Endothelial cell of umbilical vein (primary cell): ENCODE data around the gene SDR39U1. TPM values are rescaled to one million over a fixed set of nuclear protein-coding genes. Genes with fewer than 3 reads are reported as not detected.

Experiments used
- BruUV-seq: library from RNA; stranded (reverse); fragments of 400-500 nt; replicated peaks from 2 replicates; lab custom pipeline; 2021; lab: Mats Ljungman, UMichigan
- CTCF ChIA-PET: fragments of 300-600, 350-600 bp; sonication (Branson Sonifier 250); formaldehyde crosslinking; loops from one replicate; lab custom pipeline; 2021; ENCODE audit warnings: antibody characterized with exemption, inconsistent platforms; lab: Charles Lee
- POLR2A ChIA-PET: fragments of 300-600, 350-600 bp; sonication (Branson Sonifier 250); formaldehyde crosslinking; loops from one replicate; lab custom pipeline; 2021; ENCODE audit warnings: antibody characterized with exemption, inconsistent platforms; lab: Charles Lee
- DNase-seq: peaks from one replicate; pipeline ENCODE4 v3.0.0-alpha.2; 2011; ENCODE audit warnings: low read depth, low spot score
- FAIRE-seq: peaks from 2 replicates; lab custom pipeline; 2011; peaks lifted over from hg19 to GRCh38; lab: Jason Lieb, UNC
- H2AFZ ChIP-seq: 2 replicates; pipeline ENCODE4 v1.6.0; 2012; ENCODE audit warnings: low read depth, low read length, control low read depth, inconsistent platforms
- H3K27ac ChIP-seq: 2 replicates; pipeline ENCODE4 v1.5.1; 2011; ENCODE audit warnings: low read depth, mild to moderate bottlenecking, control low read depth, low read length, moderate library complexity; ENCODE audit not compliant: insufficient read depth
- H3K27me3 ChIP-seq, 2 experiments: 2 replicates each; pipeline versions ENCODE4 v1.6.0 to v1.6.1; 2011; ENCODE audit warnings: low read length in 2 of 2, mixed read lengths in 1 of 2; ENCODE audit not compliant: control insufficient read depth in 2 of 2, insufficient read depth in 2 of 2
- H3K36me3 ChIP-seq, 2 experiments: 2 replicates in 1 of 2; 3 replicates in 1 of 2; pipeline ENCODE4 v1.5.1; 2011; ENCODE audit warnings: low read length in 2 of 2, mild to moderate bottlenecking in 1 of 2, moderate library complexity in 1 of 2; ENCODE audit not compliant: control insufficient read depth in 2 of 2, insufficient read depth in 2 of 2; ENCODE audit errors: extremely low read depth in 1 of 2
- H3K4me1 ChIP-seq: 3 replicates; pipeline ENCODE4 v1.5.1; 2011; ENCODE audit warnings: mild to moderate bottlenecking, low read length; ENCODE audit not compliant: control insufficient read depth, insufficient read depth; ENCODE audit errors: extremely low read depth
- H3K4me2 ChIP-seq: 2 replicates; pipeline ENCODE4 v1.6.1; 2011; ENCODE audit warnings: low read length, control low read depth, mixed read lengths; ENCODE audit not compliant: insufficient read depth
- H3K4me3 ChIP-seq, 3 experiments: fragments of 200-600 bp in 1 of 3; sonication (generic), shearing (Covaris generic) in 1 of 3; replicated peaks in 1 of 3; 2 replicates each; pipeline ENCODE4 v1.5.1; 2011 to 2016; ENCODE audit warnings: control low read depth in 3 of 3, low read length in 3 of 3, mild to moderate bottlenecking in 2 of 3, inconsistent platforms in 1 of 3, low read depth in 1 of 3, moderate library complexity in 1 of 3; ENCODE audit not compliant: insufficient read depth in 1 of 3
- H3K79me2 ChIP-seq: 2 replicates; pipeline ENCODE4 v1.6.0; 2012; ENCODE audit warnings: low read length, inconsistent platforms; ENCODE audit not compliant: control insufficient read depth, insufficient read depth
- H3K9ac ChIP-seq: replicated peaks from 2 replicates; pipeline ENCODE3; 2011; ENCODE audit warnings: low read length, control low read depth; ENCODE audit not compliant: insufficient read depth; ENCODE audit errors: extremely low read depth
- H3K9me1 ChIP-seq: replicated peaks from 3 replicates; pipeline ENCODE4 v1.6.0; 2011; ENCODE audit warnings: mild to moderate bottlenecking, low read length; ENCODE audit not compliant: control insufficient read depth, insufficient read depth; ENCODE audit errors: extremely low read depth
- H3K9me3 ChIP-seq: replicated peaks from 2 replicates; pipeline ENCODE4 v1.5.1; 2012; ENCODE audit warnings: low read length, inconsistent platforms; ENCODE audit not compliant: control insufficient read depth, insufficient read depth
- H4K20me1 ChIP-seq: replicated peaks from 2 replicates; pipeline ENCODE3; 2011; ENCODE audit warnings: mild to moderate bottlenecking, low read length; ENCODE audit not compliant: control insufficient read depth, insufficient read depth; ENCODE audit errors: extremely low read depth
- CTCF ChIP-seq, 2 donors: IDR thresholded peaks; 1 replicate in 1 of 2; 2 replicates in 1 of 2; pipeline ENCODE4 v1.5.1; 2011; ENCODE audit warnings: low read length in 2 of 2, mild to moderate bottlenecking in 2 of 2, moderate library complexity in 2 of 2, control low read depth in 1 of 2, inconsistent platforms in 1 of 2, low read depth in 1 of 2; ENCODE audit not compliant: insufficient read depth in 1 of 2; ENCODE audit errors: extremely low read depth in 1 of 2
- EZH2 ChIP-seq: IDR thresholded peaks from 2 replicates; pipeline ENCODE4 v1.6.1; 2012; ENCODE audit warnings: borderline replicate concordance, low read depth, mild to moderate bottlenecking, moderate library complexity, low read length, inconsistent platforms; ENCODE audit not compliant: severe bottlenecking
- FOS ChIP-seq: IDR thresholded peaks from 2 replicates; pipeline ENCODE4 v1.6.1; 2011; ENCODE audit warnings: mild to moderate bottlenecking, low read length, moderate library complexity, borderline replicate concordance; ENCODE audit not compliant: insufficient read depth
- GATA2 ChIP-seq: IDR thresholded peaks from 2 replicates; pipeline ENCODE4 v1.7.0; 2011; ENCODE audit warnings: low read depth, mild to moderate bottlenecking, moderate library complexity, mixed read lengths, low read length; ENCODE audit not compliant: insufficient read length, insufficient read depth
- JUN ChIP-seq: IDR thresholded peaks from 2 replicates; pipeline ENCODE4 v1.6.1; 2011; ENCODE audit warnings: borderline replicate concordance, low read depth; ENCODE audit not compliant: insufficient read length, insufficient read depth
- MAX ChIP-seq: IDR thresholded peaks from 2 replicates; pipeline ENCODE4 v1.6.1; 2011; ENCODE audit not compliant: insufficient read depth, insufficient read length
- MYC ChIP-seq: IDR thresholded peaks from one replicate; pipeline ENCODE4 v1.6.1; 2011; ENCODE audit warnings: mild to moderate bottlenecking, low read depth, low read length
- POLR2A ChIP-seq: IDR thresholded peaks from 2 replicates; pipeline ENCODE4 v1.6.1; 2012; ENCODE audit warnings: low read depth, mild to moderate bottlenecking, control low read depth, low read length
- POLR2AphosphoS5 ChIP-seq: IDR thresholded peaks from 2 replicates; pipeline ENCODE4 v1.6.1; 2012; ENCODE audit warnings: low read depth, mild to moderate bottlenecking, control low read depth, low read length, moderate library complexity; ENCODE audit not compliant: insufficient read depth
- dilution Hi-C: fragments of 300-500 bp; cut with MboI; formaldehyde crosslinking; loops from one replicate; pipeline ENCODE4 v1.15.0; 2019; ENCODE audit warnings: low sequenced_read_pairs; ENCODE audit not compliant: extremely low pct_ligation_motif_present
- intact Hi-C: fragments of 100-400 bp; cut with micrococcal nuclease; formaldehyde crosslinking; loops from one replicate; pipeline ENCODE4 v1.10.0; 2022
- polyA plus RNA-seq, 4 experiments: library from polyadenylated mRNA; depleted of rRNA in 3 of 4; stranded (reverse) in 3 of 4; unstranded in 1 of 4; fragments of >200 nt; gene quantifications; 2 replicates each; pipeline versions ENCODE4 v1.2.1 to v1.2.3, GENCODE V29; 2011 to 2012; ENCODE audit warnings: missing spikeins in 1 of 4
- total RNA-seq: library from RNA; stranded (reverse); gene quantifications from 2 replicates; pipeline ENCODE4 v1.2.3, GENCODE V29; 2021

SDR39U1 gene
- total and polyA plus RNA-seq, 2 donors (not counting 3 experiments of a cell fraction or from before 2014, with no cell fraction given) = 40.2 to 72.6 TPM

- Histone ChIP-seq H3K4me1 (peaks cover 54% of the 10 kb centered on the region), H3K4me3 (no peak overlapping the region), H2AFZ (no peak overlapping the region), H4K20me1 (no peaks in the 10 kb centered on the region), H3K36me3 (no peaks in the 10 kb centered on the region), H3K79me2 (peaks cover 10% of the 10 kb centered on the region), H3K27me3 (no peaks in the 10 kb centered on the region), H3K9ac (peak overlapping the region; percentile 62), H3K27ac (peak overlapping the region; percentile 97), H3K9me1 (no peaks in the 10 kb centered on the region), H3K9me3 (no peaks in the 10 kb centered on the region), H3K4me2 (peak overlapping the region; percentile 77)
- ChIA-PET CTCF (interaction anchor here (1.2 to 3.8 kb wide), 6 partner anchors 10 to 118 kb away, joined by 4 to 42 read pairs (median 8); partner anchors contain the start of gene CIDEB), POLR2A (interaction anchor here (1.4 kb wide), 1 partner anchor 60 kb away, joined by 5 read pairs; no protein-coding TSS in a partner anchor)
- intact Hi-C loops (no loop called here), dilution Hi-C loops (no loop called here)
- TF ChIP-seq GATA2 (no peak), POLR2A (no peak), MAX (no peak), EZH2 (no peak), FOS (no peak)
- no TSS peak for BruUV-seq
- FAIRE-seq (no peak), DNase-seq (no peak)
These were observed 16.2 kb downstream of the SDR39U1 start for GRCh38 chr14:24426150-24426911.

DNA sequence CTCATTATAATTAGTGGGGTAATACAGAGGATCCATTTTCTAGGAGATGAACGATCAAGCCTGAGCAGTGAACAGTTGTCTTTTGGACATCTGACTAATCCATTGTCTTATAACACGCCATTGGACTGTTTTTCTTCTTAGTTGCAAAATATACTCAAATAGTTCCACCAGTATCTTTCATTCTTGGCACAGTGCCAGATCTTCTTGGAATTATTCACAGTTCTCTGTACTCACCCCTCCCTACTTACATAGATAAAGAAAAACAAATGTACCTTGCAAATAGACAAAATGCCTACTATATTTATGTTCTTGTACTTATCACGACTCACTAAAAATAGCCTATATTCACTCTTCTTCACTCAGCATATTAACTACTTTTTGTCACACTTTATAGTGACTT lies 16.9 kb downstream of the SDR39U1 start:
- TSS peak; percentile 48 for BruUV-seq
- Histone ChIP-seq H3K27me3 (no peaks in the 10 kb centered on the region), H3K9me3 (no peaks in the 10 kb centered on the region), H3K4me2 (peak overlapping the region; percentile 77), H3K4me3 (peak overlapping the region in 1 of 3 experiments; percentile 22), H3K9ac (peak overlapping the region; percentile 62), H2AFZ (no peak overlapping the region), H3K79me2 (peaks cover 5% of the 10 kb centered on the region), H4K20me1 (no peaks in the 10 kb centered on the region), H3K27ac (peak overlapping the region; percentile 97), H3K9me1 (no peaks in the 10 kb centered on the region), H3K4me1 (peaks cover 48% of the 10 kb centered on the region), H3K36me3 (no peaks in the 10 kb centered on the region)
- ChIA-PET POLR2A (interaction anchor here (0.9 to 1.4 kb wide), 3 partner anchors 10 to 60 kb away, joined by 3 to 9 read pairs (median 5); partner anchors contain the start of gene NYNRIN), CTCF (interaction anchor here (1.9 to 3.8 kb wide), 4 partner anchors 11 to 117 kb away, joined by 6 to 42 read pairs (median 20); partner anchors contain the start of gene CIDEB)
- DNase-seq (peak; percentile 83), FAIRE-seq (no peak)
- dilution Hi-C loops (no loop called here), intact Hi-C loops (loop anchor here (1.0 kb wide), 1 partner anchor 59 kb away; no protein-coding TSS in a partner anchor)
- TF ChIP-seq FOS (no peak), MAX (no peak), POLR2A (no peak), CTCF (IDR thresholded peaks at IDR 0.05; ENCODE audit: extremely low read depth in 1 of 2, insufficient read depth in 1 of 2, low read depth in 1 of 2, low read length in 2 of 2) (no peak), MYC (no peak), JUN (no peak), EZH2 (no peak), POLR2AphosphoS5 (no peak), GATA2 (no peak)
